ENCODE measurements around the gene CYP4B1.

- TF ChIP-seq CEBPB (IDR thresholded peaks at IDR 0.05; ENCODE audit: low read depth) (no peak), EZH2 (IDR thresholded peaks at IDR 0.05) (no peak), CTCF (IDR thresholded peaks at IDR 0.05 in 2 of 3, conservative IDR thresholded peaks at IDR 0.05 in 1 of 3; ENCODE audit: borderline replicate concordance in 1 of 3, insufficient read depth in 1 of 3, low read depth in 2 of 3, low read length in 2 of 3) (no peak), ATF3 (IDR thresholded peaks at IDR 0.05) (no peak), SIN3A (IDR thresholded peaks at IDR 0.05; ENCODE audit: low read depth) (no peak), POLR2AphosphoS5 (IDR thresholded peaks at IDR 0.05; ENCODE audit: low read depth, low read length) (no peak)
These were observed 8.5 kb downstream of the CYP4B1 start for GRCh38 chr1:46807046-46807972.
